Measurements from ENCODE around the gene SLC7A9.

Gene SLC7A9

DNA sequence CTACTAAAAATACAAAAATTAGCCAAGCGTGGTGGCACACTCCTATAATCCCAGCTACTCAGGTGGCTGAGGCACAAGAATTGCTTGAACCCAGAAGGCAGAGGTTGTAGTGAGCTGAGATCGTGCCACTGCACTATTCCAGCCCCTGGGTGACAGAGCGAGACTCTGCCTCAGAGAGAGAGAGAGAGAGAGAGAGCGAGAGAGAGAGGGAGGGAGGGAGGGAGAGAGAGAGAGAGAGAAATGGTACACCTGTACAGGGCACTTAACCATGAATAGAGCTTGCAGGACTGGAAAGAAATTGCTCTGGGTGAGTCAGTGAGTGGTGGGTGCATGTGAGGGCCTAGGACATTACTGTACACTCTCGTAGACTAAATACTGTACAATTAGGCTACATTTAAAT is 40.5 kb upstream of the SLC7A9 start:
- H3K36me3 ChIP-seq (ENCODE audit: control insufficient read depth in 4 of 4, insufficient read depth in 4 of 4, low read length in 3 of 4): peaks cover 4 to 40% (median 6%) of the 10 kb centered on the region in 4 experiments
- peaks cover 0 to 14% (median 4%) of the 10 kb centered on the region in 5 experiments for H3K9me3 ChIP-seq (ENCODE audit: control extremely low read depth in 1 of 5, control insufficient read depth in 4 of 5, insufficient read depth in 2 of 5, low read depth in 1 of 5, low read length in 4 of 5)
- POLR2A ChIA-PET: no interaction called here
- no peak for DNase-seq
- no peaks in the 10 kb centered on the region for H3K4me1 ChIP-seq (ENCODE audit: control extremely low read depth in 1 of 4, control insufficient read depth in 4 of 4, insufficient read depth in 4 of 4, low read length in 3 of 4)
- 100% methylated on average over 2 of the region's 5 CpGs for WGBS (ENCODE audit: insufficient coverage)
- H3K27me3 ChIP-seq (replicated peaks in 2 of 5; ENCODE audit: control insufficient read depth in 4 of 5, insufficient read depth in 5 of 5, low read length in 4 of 5): no peaks in the 10 kb centered on the region
- no peak overlapping the region for H3K4me3 ChIP-seq (ENCODE audit: control insufficient read depth in 1 of 7, extremely low read depth in 1 of 7, insufficient read depth in 4 of 7, low read depth in 2 of 7, low read length in 6 of 7)
- CTCF ChIA-PET: interaction anchor here (0.6 kb wide), 1 partner anchor 15 kb away, joined by 3 read pairs; no protein-coding TSS in a partner anchor
- no peak overlapping the region for H3K27ac ChIP-seq (ENCODE audit: insufficient read depth in 1 of 2, low read depth in 1 of 2, low read length in 2 of 2, poor library complexity in 1 of 2, severe bottlenecking in 2 of 2)

- DNase-seq: no peak
- ChIA-PET CTCF (no interaction called here), POLR2A (no interaction called here)
- Histone ChIP-seq H3K9me3 (ENCODE audit: control extremely low read depth in 1 of 5, control insufficient read depth in 4 of 5, insufficient read depth in 2 of 5, low read depth in 1 of 5, low read length in 4 of 5) (peaks cover 0 to 16% (median 4%) of the 10 kb centered on the region in 5 experiments), H3K27me3 (replicated peaks in 2 of 5; ENCODE audit: control insufficient read depth in 4 of 5, insufficient read depth in 5 of 5, low read length in 4 of 5) (no peaks in the 10 kb centered on the region), H3K4me1 (ENCODE audit: control extremely low read depth in 1 of 4, control insufficient read depth in 4 of 4, insufficient read depth in 4 of 4, low read length in 3 of 4) (no peaks in the 10 kb centered on the region), H3K27ac (ENCODE audit: insufficient read depth in 1 of 2, low read depth in 1 of 2, low read length in 2 of 2, poor library complexity in 1 of 2, severe bottlenecking in 2 of 2) (no peak overlapping the region), H3K36me3 (ENCODE audit: control insufficient read depth in 4 of 4, insufficient read depth in 4 of 4, low read length in 3 of 4) (peaks cover 4 to 36% (median 8%) of the 10 kb centered on the region in 4 experiments), H3K4me3 (ENCODE audit: control insufficient read depth in 1 of 7, extremely low read depth in 1 of 7, insufficient read depth in 4 of 7, low read depth in 2 of 7, low read length in 6 of 7) (no peak overlapping the region)
Observed at GRCh38 chr19:32909257-32909656, 39.7 kb upstream of the SLC7A9 start.

- H3K27ac ChIP-seq (ENCODE audit: insufficient read depth in 1 of 2, low read depth in 1 of 2, low read length in 2 of 2, poor library complexity in 1 of 2, severe bottlenecking in 2 of 2): no peak overlapping the region
- peaks cover 4 to 35% (median 8%) of the 10 kb centered on the region in 4 experiments for H3K36me3 ChIP-seq (ENCODE audit: control insufficient read depth in 4 of 4, insufficient read depth in 4 of 4, low read length in 3 of 4)
- ChIA-PET POLR2A (no interaction called here), CTCF (no interaction called here)
- H3K4me3 ChIP-seq (ENCODE audit: control insufficient read depth in 1 of 7, extremely low read depth in 1 of 7, insufficient read depth in 4 of 7, low read depth in 2 of 7, low read length in 6 of 7): no peak overlapping the region
- H3K27me3 ChIP-seq (replicated peaks in 2 of 5; ENCODE audit: control insufficient read depth in 4 of 5, insufficient read depth in 5 of 5, low read length in 4 of 5): no peaks in the 10 kb centered on the region
- DNase-seq: no peak
- H3K9me3 ChIP-seq (ENCODE audit: control extremely low read depth in 1 of 5, control insufficient read depth in 4 of 5, insufficient read depth in 2 of 5, low read depth in 1 of 5, low read length in 4 of 5): peaks cover 0 to 16% (median 4%) of the 10 kb centered on the region in 5 experiments
- 100% methylated on average over 6 of the region's 7 CpGs for WGBS (ENCODE audit: insufficient coverage)
- H3K4me1 ChIP-seq (ENCODE audit: control extremely low read depth in 1 of 4, control insufficient read depth in 4 of 4, insufficient read depth in 4 of 4, low read length in 3 of 4): no peaks in the 10 kb centered on the region
Observed at GRCh38 chr19:32908641-32909190, 39.1 kb upstream of the SLC7A9 start.

DNA sequence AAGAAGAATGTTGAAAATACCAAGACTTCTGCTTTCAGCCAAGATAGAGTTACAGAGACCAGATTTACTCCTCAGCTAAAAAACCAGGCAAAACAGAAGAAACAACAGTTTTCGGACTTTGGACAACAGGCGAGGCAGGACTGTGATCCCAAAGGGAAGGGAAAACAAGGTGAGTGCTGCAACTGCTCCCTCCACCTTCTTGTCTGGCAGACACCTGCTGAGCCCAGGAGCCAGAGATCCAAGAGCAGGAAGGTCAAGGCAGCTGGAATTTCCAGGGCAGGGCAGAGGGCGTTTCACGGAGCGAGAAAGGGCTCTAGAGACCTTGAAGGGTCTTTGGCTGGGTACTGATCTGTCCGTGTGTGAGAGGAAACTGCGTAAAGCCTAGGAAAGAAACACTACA is 32.9 kb upstream of the SLC7A9 start:
- Histone ChIP-seq H3K4me1 (ENCODE audit: control extremely low read depth in 1 of 4, control insufficient read depth in 4 of 4, insufficient read depth in 4 of 4, low read length in 3 of 4) (no peaks in the 10 kb centered on the region), H3K36me3 (ENCODE audit: control insufficient read depth in 4 of 4, insufficient read depth in 4 of 4, low read length in 3 of 4) (peaks cover 0 to 36% (median 11%) of the 10 kb centered on the region in 4 experiments), H3K27me3 (replicated peaks in 2 of 5; ENCODE audit: control insufficient read depth in 4 of 5, insufficient read depth in 5 of 5, low read length in 4 of 5) (no peaks in the 10 kb centered on the region), H3K9me3 (ENCODE audit: control extremely low read depth in 1 of 5, control insufficient read depth in 4 of 5, insufficient read depth in 2 of 5, low read depth in 1 of 5, low read length in 4 of 5) (peaks cover 0 to 16% (median 4%) of the 10 kb centered on the region in 5 experiments), H3K4me3 (ENCODE audit: control insufficient read depth in 1 of 7, extremely low read depth in 1 of 7, insufficient read depth in 4 of 7, low read depth in 2 of 7, low read length in 6 of 7) (no peak overlapping the region), H3K27ac (ENCODE audit: insufficient read depth in 1 of 2, low read depth in 1 of 2, low read length in 2 of 2, poor library complexity in 1 of 2, severe bottlenecking in 2 of 2) (no peak overlapping the region)
- ChIA-PET CTCF (no interaction called here), POLR2A (no interaction called here)
- 94% methylated on average over 5 of the region's 7 CpGs for WGBS (ENCODE audit: insufficient coverage)
- DNase-seq: no peak

DNA sequence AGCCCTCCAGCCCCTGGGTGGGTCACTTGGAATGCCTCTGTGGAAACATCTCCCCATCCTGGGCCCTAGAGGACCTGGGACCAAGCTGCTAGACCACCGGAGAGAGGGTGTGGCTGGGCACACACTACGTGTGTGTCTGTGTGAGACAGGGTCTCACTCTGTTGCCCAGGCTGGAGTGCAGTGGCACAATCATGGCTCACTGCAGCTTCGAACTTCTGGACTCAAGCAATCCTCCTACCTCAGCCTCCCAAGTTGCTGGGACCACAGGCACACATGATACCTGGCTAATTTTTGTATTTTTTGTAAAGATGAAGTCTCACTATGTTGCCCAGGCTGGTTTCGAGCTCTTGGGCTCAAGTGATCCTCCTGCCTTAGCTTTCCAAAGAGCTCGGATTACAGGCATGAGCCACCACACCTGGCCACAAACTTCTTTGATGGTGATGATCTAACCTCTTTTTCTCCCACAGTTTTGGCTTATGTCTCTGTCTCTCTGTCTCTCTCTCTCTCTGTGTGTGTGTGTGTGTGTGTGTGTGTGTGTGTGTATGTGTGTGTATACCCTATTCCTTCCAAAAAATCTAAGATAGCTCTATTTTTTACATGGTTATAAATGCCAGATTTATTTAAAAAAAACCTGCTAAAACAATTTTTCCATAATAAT is 32.1 kb upstream of the SLC7A9 start:
- ChIA-PET CTCF (interaction anchor here (1.4 kb wide), 1 partner anchor 36 kb away, joined by 3 read pairs; no protein-coding TSS in a partner anchor), POLR2A (no interaction called here)
- Histone ChIP-seq H3K9me3 (ENCODE audit: control extremely low read depth in 1 of 5, control insufficient read depth in 4 of 5, insufficient read depth in 2 of 5, low read depth in 1 of 5, low read length in 4 of 5) (peaks cover 0 to 10% (median 4%) of the 10 kb centered on the region in 5 experiments), H3K27me3 (replicated peaks in 2 of 5; ENCODE audit: control insufficient read depth in 4 of 5, insufficient read depth in 5 of 5, low read length in 4 of 5) (no peaks in the 10 kb centered on the region), H3K36me3 (ENCODE audit: control insufficient read depth in 4 of 4, insufficient read depth in 4 of 4, low read length in 3 of 4) (peaks cover 0 to 32% (median 11%) of the 10 kb centered on the region in 4 experiments), H3K4me1 (ENCODE audit: control extremely low read depth in 1 of 4, control insufficient read depth in 4 of 4, insufficient read depth in 4 of 4, low read length in 3 of 4) (no peaks in the 10 kb centered on the region), H3K4me3 (ENCODE audit: control insufficient read depth in 1 of 7, extremely low read depth in 1 of 7, insufficient read depth in 4 of 7, low read depth in 2 of 7, low read length in 6 of 7) (no peak overlapping the region), H3K27ac (ENCODE audit: insufficient read depth in 1 of 2, low read depth in 1 of 2, low read length in 2 of 2, poor library complexity in 1 of 2, severe bottlenecking in 2 of 2) (no peak overlapping the region)
- 100% methylated on average over 4 of the region's 5 CpGs for whole genome bisulfite sequencing (ENCODE audit: insufficient coverage)
- no peak for DNase-seq

- ChIA-PET CTCF (no interaction called here), POLR2A (no interaction called here)
- Histone ChIP-seq H3K36me3 (ENCODE audit: control insufficient read depth in 4 of 4, insufficient read depth in 4 of 4, low read length in 3 of 4) (peaks cover 0 to 47% (median 13%) of the 10 kb centered on the region in 4 experiments), H3K27me3 (replicated peaks in 2 of 5; ENCODE audit: control insufficient read depth in 4 of 5, insufficient read depth in 5 of 5, low read length in 4 of 5) (no peaks in the 10 kb centered on the region), H3K4me1 (ENCODE audit: control extremely low read depth in 1 of 4, control insufficient read depth in 4 of 4, insufficient read depth in 4 of 4, low read length in 3 of 4) (no peaks in the 10 kb centered on the region), H3K9me3 (ENCODE audit: control extremely low read depth in 1 of 5, control insufficient read depth in 4 of 5, insufficient read depth in 2 of 5, low read depth in 1 of 5, low read length in 4 of 5) (peaks cover 0 to 37% (median 2%) of the 10 kb centered on the region in 5 experiments), H3K27ac (ENCODE audit: insufficient read depth in 1 of 2, low read depth in 1 of 2, low read length in 2 of 2, poor library complexity in 1 of 2, severe bottlenecking in 2 of 2) (no peak overlapping the region), H3K4me3 (ENCODE audit: control insufficient read depth in 1 of 7, extremely low read depth in 1 of 7, insufficient read depth in 4 of 7, low read depth in 2 of 7, low read length in 6 of 7) (no peak overlapping the region)
- no peak for DNase-seq
- WGBS (ENCODE audit: insufficient coverage): no CpG with 5 or more reads among the region's 1 CpG
Observed at GRCh38 chr19:32896516-32897214, 27.1 kb upstream of the SLC7A9 start.

DNA sequence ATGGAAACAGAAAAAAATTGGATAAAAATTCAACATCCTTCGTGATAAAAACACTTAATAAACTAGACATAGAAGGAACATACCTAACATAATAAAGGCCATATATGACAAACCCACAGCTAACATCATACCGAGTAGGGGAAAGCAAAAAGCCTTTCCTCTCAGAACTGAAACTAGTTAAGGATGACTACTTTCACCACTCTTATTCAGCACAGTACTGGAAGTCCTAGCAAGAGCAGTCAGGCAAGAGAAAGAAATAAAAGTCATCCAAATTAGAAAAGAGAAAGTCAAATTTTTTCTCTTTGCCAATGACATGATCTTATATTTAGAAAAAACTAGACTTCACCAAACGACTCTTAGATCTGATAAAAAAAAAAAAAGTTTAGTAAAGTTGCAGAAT is 25.8 kb upstream of the SLC7A9 start:
- ChIA-PET CTCF (no interaction called here), POLR2A (no interaction called here)
- Histone ChIP-seq H3K36me3 (ENCODE audit: control insufficient read depth in 4 of 4, insufficient read depth in 4 of 4, low read length in 3 of 4) (peaks cover 0 to 56% (median 13%) of the 10 kb centered on the region in 4 experiments), H3K27me3 (replicated peaks in 2 of 5; ENCODE audit: control insufficient read depth in 4 of 5, insufficient read depth in 5 of 5, low read length in 4 of 5) (no peaks in the 10 kb centered on the region), H3K4me3 (ENCODE audit: control insufficient read depth in 1 of 7, extremely low read depth in 1 of 7, insufficient read depth in 4 of 7, low read depth in 2 of 7, low read length in 6 of 7) (no peak overlapping the region), H3K9me3 (ENCODE audit: control extremely low read depth in 1 of 5, control insufficient read depth in 4 of 5, insufficient read depth in 2 of 5, low read depth in 1 of 5, low read length in 4 of 5) (peaks cover 1 to 49% (median 7%) of the 10 kb centered on the region in 5 experiments), H3K27ac (ENCODE audit: insufficient read depth in 1 of 2, low read depth in 1 of 2, low read length in 2 of 2, poor library complexity in 1 of 2, severe bottlenecking in 2 of 2) (no peak overlapping the region), H3K4me1 (ENCODE audit: control extremely low read depth in 1 of 4, control insufficient read depth in 4 of 4, insufficient read depth in 4 of 4, low read length in 3 of 4) (no peaks in the 10 kb centered on the region)
- DNase-seq: no peak
- 100% methylated on average over 1 of the region's 3 CpGs for WGBS (ENCODE audit: insufficient coverage)
